Neutrophil (primary cell): ENCODE data around the gene OARD1.

ENCODE experiments used
- H3K27ac ChIP-seq: fragments of 200-600 bp; sonication (generic); 2 replicates; pipeline ENCODE4 v1.5.1; 2016; ENCODE audit warnings: mild to moderate bottlenecking, moderate library complexity
- H3K27me3 ChIP-seq: fragments of 200-600 bp; sonication (generic); 2 replicates; pipeline ENCODE4 v1.6.0; 2016; ENCODE audit warnings: mild to moderate bottlenecking
- H3K36me3 ChIP-seq: fragments of 200-600 bp; sonication (generic); 2 replicates; pipeline ENCODE4 v1.5.1; 2017
- H3K4me1 ChIP-seq, 2 experiments: fragments of 200-600 bp in 1 of 2; sonication (generic) in 1 of 2; 1 replicate in 1 of 2; 2 replicates in 1 of 2; pipeline versions ENCODE4 v1.5.1 to v1.6.1; 2013 to 2016; ENCODE audit warnings: low read depth in 1 of 2, low read length in 1 of 2, mild to moderate bottlenecking in 1 of 2, moderate library complexity in 1 of 2; ENCODE audit not compliant: control insufficient read depth in 1 of 2, insufficient read depth in 1 of 2
- H3K4me3 ChIP-seq, 2 experiments: fragments of 200-600 bp in 1 of 2; sonication (generic) in 1 of 2; 1 replicate in 1 of 2; 2 replicates in 1 of 2; pipeline ENCODE4 v1.5.1; 2013 to 2016; ENCODE audit warnings: low read depth in 1 of 2, low read length in 1 of 2, mild to moderate bottlenecking in 1 of 2, moderate library complexity in 1 of 2
- H3K9me3 ChIP-seq: fragments of 200-600 bp; sonication (generic); 2 replicates; pipeline ENCODE4 v1.5.1; 2016
- TF ChIP-seq, protein P1 (sequence below): fragments of 200-600 bp; sonication (generic); IDR thresholded peaks from 2 replicates; pipeline ENCODE4 v1.5.1; 2016; ENCODE audit warnings: antibody characterized with exemption

OARD1 gene

GRCh38 chr6:41053041-41053440, 19.1 kb downstream of the OARD1 start, which contains the start of gene APOBEC2:
TSS of gene APOBEC2 (plus strand) at chr6:41053202. CDS start at chr6:41053348, 146 bp downstream.
- Histone ChIP-seq H3K27me3 (no peaks in the 10 kb centered on the region), H3K4me3 (no peak within 1 kb of the TSS), H3K27ac (peak within 1 kb of the TSS; percentile 58), H3K9me3 (no peaks in the 10 kb centered on the region), H3K4me1 (peaks cover 10 to 13% of the 10 kb centered on the region in 2 experiments), H3K36me3 (no peaks in the 10 kb centered on the region)
- TF ChIP-seq, protein P1, sequence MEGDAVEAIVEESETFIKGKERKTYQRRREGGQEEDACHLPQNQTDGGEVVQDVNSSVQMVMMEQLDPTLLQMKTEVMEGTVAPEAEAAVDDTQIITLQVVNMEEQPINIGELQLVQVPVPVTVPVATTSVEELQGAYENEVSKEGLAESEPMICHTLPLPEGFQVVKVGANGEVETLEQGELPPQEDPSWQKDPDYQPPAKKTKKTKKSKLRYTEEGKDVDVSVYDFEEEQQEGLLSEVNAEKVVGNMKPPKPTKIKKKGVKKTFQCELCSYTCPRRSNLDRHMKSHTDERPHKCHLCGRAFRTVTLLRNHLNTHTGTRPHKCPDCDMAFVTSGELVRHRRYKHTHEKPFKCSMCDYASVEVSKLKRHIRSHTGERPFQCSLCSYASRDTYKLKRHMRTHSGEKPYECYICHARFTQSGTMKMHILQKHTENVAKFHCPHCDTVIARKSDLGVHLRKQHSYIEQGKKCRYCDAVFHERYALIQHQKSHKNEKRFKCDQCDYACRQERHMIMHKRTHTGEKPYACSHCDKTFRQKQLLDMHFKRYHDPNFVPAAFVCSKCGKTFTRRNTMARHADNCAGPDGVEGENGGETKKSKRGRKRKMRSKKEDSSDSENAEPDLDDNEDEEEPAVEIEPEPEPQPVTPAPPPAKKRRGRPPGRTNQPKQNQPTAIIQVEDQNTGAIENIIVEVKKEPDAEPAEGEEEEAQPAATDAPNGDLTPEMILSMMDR, result no peak

- peaks cover 10 to 13% of the 10 kb centered on the region in 2 experiments for H3K4me1 ChIP-seq
- no peak overlapping the region for H3K4me3 ChIP-seq
- peak overlapping the region; percentile 58 for H3K27ac ChIP-seq
- no peaks in the 10 kb centered on the region for H3K36me3 ChIP-seq
- H3K27me3 ChIP-seq, result no peaks in the 10 kb centered on the region
- TF ChIP-seq, protein P1, result no peak
- no peaks in the 10 kb centered on the region for H3K9me3 ChIP-seq
These were observed 20.3 kb downstream of the OARD1 start for GRCh38 chr6:41051873-41052272.

DNA sequence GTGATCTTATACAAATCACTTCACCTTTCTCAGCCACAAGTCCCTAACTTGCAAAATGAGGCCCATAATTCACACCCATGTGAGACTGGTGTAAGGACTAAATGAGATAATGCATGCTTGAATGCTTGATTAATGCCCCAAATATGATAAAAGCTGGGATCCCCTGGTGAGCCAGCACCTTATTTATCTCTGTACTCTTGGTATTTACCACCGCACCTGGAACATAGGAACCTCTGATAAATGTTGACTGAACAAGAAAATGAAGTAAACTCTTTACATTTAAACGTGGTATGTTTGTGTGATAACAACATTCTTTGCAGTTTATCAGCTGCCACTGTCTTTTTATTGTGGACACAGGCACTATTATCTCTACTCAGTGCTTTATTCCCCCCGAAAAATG, 21.6 kb downstream of the OARD1 start:
- Histone ChIP-seq H3K27ac (no peak overlapping the region), H3K27me3 (no peaks in the 10 kb centered on the region), H3K4me1 (peaks cover 10 to 13% of the 10 kb centered on the region in 2 experiments), H3K36me3 (no peaks in the 10 kb centered on the region), H3K4me3 (no peak overlapping the region), H3K9me3 (no peaks in the 10 kb centered on the region)
- TF ChIP-seq, protein P1, result no peak

DNA sequence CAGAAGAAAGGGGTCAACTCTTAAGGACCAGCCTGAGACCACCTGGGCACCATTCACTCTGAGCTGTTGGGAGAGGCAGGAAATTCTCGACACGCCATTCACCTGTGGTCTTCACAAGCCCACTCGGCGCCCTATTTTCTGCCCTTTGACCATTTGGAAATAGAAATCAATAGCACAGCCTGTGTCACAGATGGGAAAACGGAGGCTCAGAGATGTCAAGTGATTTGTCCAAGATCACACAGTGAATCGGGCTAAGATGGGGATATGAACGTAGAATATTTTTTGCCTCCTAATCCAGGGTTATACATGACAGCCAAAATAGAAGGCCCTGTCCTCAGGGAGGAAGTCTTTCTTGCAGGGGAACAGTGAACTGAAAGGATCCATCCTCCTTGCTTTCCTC, 22.2 kb downstream of the OARD1 start:
- Histone ChIP-seq H3K4me1 (peaks cover 10 to 13% of the 10 kb centered on the region in 2 experiments), H3K27me3 (no peaks in the 10 kb centered on the region), H3K9me3 (no peaks in the 10 kb centered on the region), H3K27ac (no peak overlapping the region), H3K4me3 (no peak overlapping the region), H3K36me3 (no peaks in the 10 kb centered on the region)
- TF ChIP-seq, protein P1, result no peak

- Histone ChIP-seq H3K4me1 (peaks cover 10 to 13% of the 10 kb centered on the region in 2 experiments), H3K27ac (no peak overlapping the region), H3K9me3 (no peaks in the 10 kb centered on the region), H3K36me3 (no peaks in the 10 kb centered on the region), H3K27me3 (no peaks in the 10 kb centered on the region), H3K4me3 (no peak overlapping the region)
- TF ChIP-seq, protein P1, result no peak
These were observed 22.6 kb downstream of the OARD1 start for GRCh38 chr6:41049521-41049920.
